DOHH2 (cell line): ENCODE data around the gene GLRA3.

Experiments used
- H3F3A ChIP-seq: fragments of 200-600 bp; sonication (generic), shearing (Covaris generic); 2 replicates; pipeline ENCODE4 v1.6.0; 2016; ENCODE audit warnings: antibody characterized with exemption, mild to moderate bottlenecking; ENCODE audit not compliant: control insufficient read depth, insufficient read depth
- H3K27ac ChIP-seq: fragments of 200-600 bp; sonication (generic); 2 replicates; pipeline ENCODE4 v1.5.1; 2014; ENCODE audit warnings: low read depth, mild to moderate bottlenecking, low read length, moderate library complexity
- H3K27me3 ChIP-seq: fragments of 200-600 bp; sonication (generic); 2 replicates; pipeline ENCODE4 v1.6.1; 2014; ENCODE audit warnings: mild to moderate bottlenecking, low read length, mixed read lengths; ENCODE audit not compliant: control insufficient read depth
- H3K36me3 ChIP-seq: fragments of 200-600 bp; sonication (generic); 2 replicates; pipeline ENCODE4 v1.6.1; 2014; ENCODE audit warnings: mild to moderate bottlenecking, low read length, moderate library complexity, mixed read lengths; ENCODE audit not compliant: control insufficient read depth
- H3K4me1 ChIP-seq: fragments of 200-600 bp; sonication (generic); 2 replicates; pipeline ENCODE4 v1.6.1; 2014; ENCODE audit warnings: mild to moderate bottlenecking, low read length, mixed read lengths; ENCODE audit not compliant: control insufficient read depth
- H3K4me2 ChIP-seq: fragments of 200-600 bp; sonication (generic); 2 replicates; pipeline ENCODE4 v1.6.0; 2014; ENCODE audit warnings: mild to moderate bottlenecking, low read length, moderate library complexity
- H3K4me3 ChIP-seq: fragments of 200-600 bp; sonication (generic); 2 replicates; pipeline ENCODE4 v1.5.1; 2014; ENCODE audit warnings: mild to moderate bottlenecking, low read length, mixed read lengths
- H3K79me2 ChIP-seq: fragments of 200-600 bp; sonication (generic); 2 replicates; pipeline ENCODE4 v1.6.1; 2014; ENCODE audit warnings: mild to moderate bottlenecking, low read length, mixed read lengths; ENCODE audit not compliant: control insufficient read depth
- H3K9me2 ChIP-seq: fragments of 200-600 bp; sonication (generic); replicated peaks from 2 replicates; pipeline ENCODE4 v1.6.1; 2014; ENCODE audit warnings: mild to moderate bottlenecking, low read length, mixed read lengths; ENCODE audit not compliant: control insufficient read depth
- H3K9me3 ChIP-seq: fragments of 200-600 bp; sonication (generic); 2 replicates; pipeline ENCODE4 v1.6.1; 2014; ENCODE audit warnings: antibody characterized with exemption, low read length, mixed read lengths; ENCODE audit not compliant: control insufficient read depth, insufficient read depth
- H4K20me1 ChIP-seq: fragments of 200-600 bp; sonication (generic); 2 replicates; pipeline ENCODE4 v1.6.0; 2014; ENCODE audit warnings: low read depth, mild to moderate bottlenecking, antibody characterized with exemption, low read length, moderate library complexity; ENCODE audit not compliant: control insufficient read depth, insufficient read depth
- EZH2phosphoT487 ChIP-seq: fragments of 200-600 bp; sonication (generic); IDR thresholded peaks from 2 replicates; pipeline ENCODE4 v1.6.1; 2017; ENCODE audit warnings: borderline replicate concordance, mild to moderate bottlenecking, antibody characterized with exemption, low read length, moderate library complexity, mixed read lengths
- TF ChIP-seq, protein P1 (sequence below): fragments of 200-600 bp; sonication (generic); IDR thresholded peaks from one replicate; pipeline ENCODE4 v1.5.1; 2014; ENCODE audit warnings: antibody characterized with exemption, mild to moderate bottlenecking, low read depth, low read length; ENCODE audit not compliant: poor library complexity, severe bottlenecking

GLRA3 gene

DNA sequence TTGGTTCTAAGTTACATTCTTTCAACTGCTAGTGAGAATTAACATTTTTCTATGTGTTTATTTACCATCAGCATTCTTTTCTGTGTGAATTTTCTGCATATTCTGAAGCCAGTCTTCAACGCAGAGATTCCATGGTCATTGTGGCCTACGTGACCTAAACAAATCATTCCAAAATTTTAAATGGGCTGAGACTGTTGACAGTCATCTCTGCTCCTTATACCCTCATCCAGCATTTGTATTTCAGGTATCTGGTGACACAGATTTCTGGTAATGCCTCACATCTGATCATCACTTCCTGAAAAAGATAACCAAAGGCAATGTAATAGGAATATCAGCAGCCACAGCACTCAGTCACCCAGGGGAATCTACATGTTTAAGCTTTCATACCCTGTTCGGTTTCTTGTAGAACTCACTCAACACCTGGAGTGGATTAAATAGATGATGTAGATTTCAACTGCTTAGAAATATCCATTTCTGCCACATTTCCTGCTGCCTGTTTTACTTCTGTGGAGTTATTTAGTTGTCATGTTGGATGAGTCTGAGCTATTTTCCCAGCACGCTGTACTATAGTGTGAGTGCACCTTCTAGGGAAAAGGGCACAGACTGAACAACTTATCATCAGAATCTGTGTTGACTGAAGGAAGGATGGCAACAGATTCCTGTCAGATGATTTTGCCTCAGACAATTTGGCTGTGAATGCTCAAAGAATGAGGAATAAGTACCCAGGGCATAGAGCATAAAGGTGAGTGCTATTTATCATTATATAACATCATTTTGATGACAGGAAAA lies 233.7 kb downstream of the GLRA3 start:
- no peaks in the 10 kb centered on the region for H3K36me3 ChIP-seq
- H3K9me3 ChIP-seq: no peaks in the 10 kb centered on the region
- H3K79me2 ChIP-seq: no peaks in the 10 kb centered on the region
- H3K4me3 ChIP-seq: no peak overlapping the region
- no peaks in the 10 kb centered on the region for H3F3A ChIP-seq
- TF ChIP-seq, protein P1, sequence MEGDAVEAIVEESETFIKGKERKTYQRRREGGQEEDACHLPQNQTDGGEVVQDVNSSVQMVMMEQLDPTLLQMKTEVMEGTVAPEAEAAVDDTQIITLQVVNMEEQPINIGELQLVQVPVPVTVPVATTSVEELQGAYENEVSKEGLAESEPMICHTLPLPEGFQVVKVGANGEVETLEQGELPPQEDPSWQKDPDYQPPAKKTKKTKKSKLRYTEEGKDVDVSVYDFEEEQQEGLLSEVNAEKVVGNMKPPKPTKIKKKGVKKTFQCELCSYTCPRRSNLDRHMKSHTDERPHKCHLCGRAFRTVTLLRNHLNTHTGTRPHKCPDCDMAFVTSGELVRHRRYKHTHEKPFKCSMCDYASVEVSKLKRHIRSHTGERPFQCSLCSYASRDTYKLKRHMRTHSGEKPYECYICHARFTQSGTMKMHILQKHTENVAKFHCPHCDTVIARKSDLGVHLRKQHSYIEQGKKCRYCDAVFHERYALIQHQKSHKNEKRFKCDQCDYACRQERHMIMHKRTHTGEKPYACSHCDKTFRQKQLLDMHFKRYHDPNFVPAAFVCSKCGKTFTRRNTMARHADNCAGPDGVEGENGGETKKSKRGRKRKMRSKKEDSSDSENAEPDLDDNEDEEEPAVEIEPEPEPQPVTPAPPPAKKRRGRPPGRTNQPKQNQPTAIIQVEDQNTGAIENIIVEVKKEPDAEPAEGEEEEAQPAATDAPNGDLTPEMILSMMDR: no peak
- no peak for TF ChIP-seq EZH2phosphoT487
- H3K4me1 ChIP-seq: peaks cover 4% of the 10 kb centered on the region; the same call in 1 of the 2 replicates
- no peaks in the 10 kb centered on the region for H4K20me1 ChIP-seq
- no peak overlapping the region for H3K27ac ChIP-seq
- H3K4me2 ChIP-seq: no peak overlapping the region
- no peaks in the 10 kb centered on the region for H3K27me3 ChIP-seq
- H3K9me2 ChIP-seq: no peaks in the 10 kb centered on the region

DNA sequence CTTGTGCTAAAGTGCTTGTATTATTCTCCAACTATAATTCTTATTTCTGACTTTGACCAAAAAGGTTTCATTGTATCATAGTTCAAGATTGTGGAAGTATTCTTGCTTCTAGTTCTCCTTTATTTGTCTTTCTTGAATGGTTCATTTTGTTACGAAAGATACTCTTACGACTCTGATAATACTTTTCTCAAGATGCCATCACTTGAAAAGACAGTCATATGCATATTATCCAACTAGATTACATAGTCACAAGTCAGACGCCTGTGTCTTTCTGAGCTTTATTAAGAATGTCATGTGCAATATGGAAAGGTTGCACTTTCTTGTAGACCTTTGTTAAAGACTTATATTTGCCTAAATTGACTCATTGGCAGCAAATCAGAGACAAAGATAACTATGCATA lies 235.3 kb downstream of the GLRA3 start:
- H3F3A ChIP-seq: no peaks in the 10 kb centered on the region
- H3K4me1 ChIP-seq: peaks cover 4% of the 10 kb centered on the region; the same call in 1 of the 2 replicates
- TF ChIP-seq, protein P1: no peak
- TF ChIP-seq EZH2phosphoT487: no peak

DNA sequence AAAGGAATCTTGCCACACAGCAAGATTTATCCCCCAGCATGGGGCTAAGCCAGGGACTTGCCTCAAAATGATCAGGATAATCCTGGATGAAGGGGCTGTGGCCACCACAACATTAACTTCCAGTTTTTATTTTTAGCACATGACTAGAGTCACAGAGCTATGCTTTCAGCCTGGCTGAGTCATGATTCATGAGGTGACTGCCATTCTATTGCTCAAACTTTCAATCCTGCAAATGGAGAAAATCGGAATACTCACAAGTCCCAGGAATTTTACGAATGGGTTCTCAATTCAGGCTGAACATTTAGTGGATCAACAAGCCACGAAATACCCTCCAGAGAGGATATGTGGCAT lies 236.1 kb downstream of the GLRA3 start:
- TF ChIP-seq EZH2phosphoT487: no peak
- TF ChIP-seq, protein P1: no peak
- no peaks in the 10 kb centered on the region for H3K9me3 ChIP-seq
- no peaks in the 10 kb centered on the region for H3K27me3 ChIP-seq
- no peaks in the 10 kb centered on the region for H3F3A ChIP-seq
- no peaks in the 10 kb centered on the region for H3K79me2 ChIP-seq
- no peaks in the 10 kb centered on the region for H3K9me2 ChIP-seq
- H3K36me3 ChIP-seq: no peaks in the 10 kb centered on the region
- peaks cover 4% of the 10 kb centered on the region; the same call in 1 of the 2 replicates for H3K4me1 ChIP-seq
- no peak overlapping the region for H3K4me2 ChIP-seq
- H3K4me3 ChIP-seq: no peak overlapping the region
- H4K20me1 ChIP-seq: no peaks in the 10 kb centered on the region
- no peak overlapping the region for H3K27ac ChIP-seq

More for the DNA sequence above, 235.3 kb downstream of the GLRA3 start:
- Histone ChIP-seq H3K79me2 (no peaks in the 10 kb centered on the region), H3K36me3 (no peaks in the 10 kb centered on the region), H3K4me3 (no peak overlapping the region), H3K9me3 (no peaks in the 10 kb centered on the region), H3K27ac (no peak overlapping the region), H3K27me3 (no peaks in the 10 kb centered on the region), H3K9me2 (no peaks in the 10 kb centered on the region), H4K20me1 (no peaks in the 10 kb centered on the region), H3K4me2 (no peak overlapping the region)
